Gastroesophageal sphincter (tissue), 3 donors: ENCODE measurements around the gene MAGEB17.

Experiments
- CTCF ChIP-seq, 4 experiments: fragments of 200-600 bp in 2 of 4; fragments of 450-650 bp in 2 of 4; sonication (generic) in 1 of 4; IDR thresholded peaks; one replicate each; pipeline ENCODE4 v1.5.1; 2017 to 2019; ENCODE audit warnings: antibody characterized with exemption in 4 of 4, mild to moderate bottlenecking in 2 of 4, moderate library complexity in 2 of 4
- POLR2A ChIP-seq, 2 donors: fragments of 450-650 bp; IDR thresholded peaks; one replicate each; pipeline ENCODE4 v1.6.1; 2017; ENCODE audit warnings: antibody characterized with exemption in 2 of 2, mild to moderate bottlenecking in 2 of 2, moderate library complexity in 1 of 2
- POLR2AphosphoS5 ChIP-seq: sonication (generic); formaldehyde crosslinking; IDR thresholded peaks from one replicate; pipeline ENCODE4 v1.6.1; 2017; ENCODE audit warnings: antibody characterized with exemption

GRCh38 chrX:16205840-16206239 lies 38.6 kb downstream of the MAGEB17 start:
- TF ChIP-seq CTCF (IDR thresholded peaks at IDR 0.05) (no peak), POLR2A (IDR thresholded peaks at IDR 0.05) (no peak), POLR2AphosphoS5 (no peak)
